AG09309 (cell line): ENCODE measurements around the gene TBCB.
"Not testable (repeated sequence)": the region's sequence is repeated elsewhere in the genome, so short reads cannot be mapped to it uniquely, and the experiment has no call there.

ENCODE experiments used
- DNase-seq: peaks from one replicate; pipeline ENCODE4 v3.0.0-alpha.2; 2010; ENCODE audit warnings: low read depth
- H3K4me3 ChIP-seq: 2 replicates; pipeline ENCODE4 v1.5.1; 2011; ENCODE audit warnings: mild to moderate bottlenecking, low read depth, low read length, moderate library complexity; ENCODE audit not compliant: control insufficient read depth
- TF ChIP-seq, protein P1 (sequence below): IDR thresholded peaks from 2 replicates; pipeline ENCODE4 v1.5.1; 2011; ENCODE audit warnings: mild to moderate bottlenecking, low read depth, low read length, inconsistent platforms; ENCODE audit not compliant: insufficient read depth, control insufficient read depth; ENCODE audit errors: missing control alignments

TBCB gene, protein sequence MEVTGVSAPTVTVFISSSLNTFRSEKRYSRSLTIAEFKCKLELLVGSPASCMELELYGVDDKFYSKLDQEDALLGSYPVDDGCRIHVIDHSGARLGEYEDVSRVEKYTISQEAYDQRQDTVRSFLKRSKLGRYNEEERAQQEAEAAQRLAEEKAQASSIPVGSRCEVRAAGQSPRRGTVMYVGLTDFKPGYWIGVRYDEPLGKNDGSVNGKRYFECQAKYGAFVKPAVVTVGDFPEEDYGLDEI

DNA sequence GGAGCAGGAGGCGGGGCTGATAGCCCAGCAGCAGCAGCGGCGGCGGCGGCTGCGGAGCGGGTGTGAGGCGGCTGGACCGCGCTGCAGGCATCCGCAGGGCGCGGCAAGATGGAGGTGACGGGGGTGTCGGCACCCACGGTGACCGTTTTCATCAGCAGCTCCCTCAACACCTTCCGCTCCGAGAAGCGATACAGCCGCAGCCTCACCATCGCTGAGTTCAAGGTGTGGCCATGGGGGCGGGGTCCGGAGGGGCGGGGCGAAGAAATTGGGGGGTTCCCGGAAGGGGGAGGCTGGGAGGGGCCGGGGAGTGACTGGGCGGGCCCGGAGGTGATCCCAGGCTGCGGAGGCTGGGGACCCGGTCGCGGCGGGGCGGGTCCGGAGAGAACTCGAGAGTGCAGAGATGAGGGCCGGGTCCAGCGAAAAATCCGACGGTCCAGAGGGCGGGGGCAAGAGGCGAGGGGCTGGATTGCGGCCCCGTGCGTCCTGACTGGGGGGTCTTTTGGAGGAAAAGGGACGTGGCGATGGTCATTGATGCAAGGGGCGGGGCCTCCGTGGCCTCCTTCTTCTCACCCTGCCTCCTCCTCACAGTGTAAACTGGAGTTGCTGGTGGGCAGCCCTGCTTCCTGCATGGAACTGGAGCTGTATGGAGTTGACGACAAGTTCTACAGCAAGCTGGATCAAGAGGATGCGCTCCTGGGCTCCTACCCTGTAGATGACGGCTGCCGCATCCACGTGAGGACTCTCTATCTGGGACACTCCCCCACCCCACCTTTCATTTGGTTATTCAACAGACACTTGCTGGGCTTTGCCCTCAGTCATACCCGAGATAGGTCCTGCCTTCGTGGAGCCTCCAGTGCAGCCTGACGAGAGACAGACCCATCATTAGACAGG is at the start of gene TBCB:
Gene TBCB (plus strand): TSS at position 16 of the 891 bp plus-strand sequence. CDS start 93 bp downstream, at position 109.
- TF ChIP-seq, protein P1, sequence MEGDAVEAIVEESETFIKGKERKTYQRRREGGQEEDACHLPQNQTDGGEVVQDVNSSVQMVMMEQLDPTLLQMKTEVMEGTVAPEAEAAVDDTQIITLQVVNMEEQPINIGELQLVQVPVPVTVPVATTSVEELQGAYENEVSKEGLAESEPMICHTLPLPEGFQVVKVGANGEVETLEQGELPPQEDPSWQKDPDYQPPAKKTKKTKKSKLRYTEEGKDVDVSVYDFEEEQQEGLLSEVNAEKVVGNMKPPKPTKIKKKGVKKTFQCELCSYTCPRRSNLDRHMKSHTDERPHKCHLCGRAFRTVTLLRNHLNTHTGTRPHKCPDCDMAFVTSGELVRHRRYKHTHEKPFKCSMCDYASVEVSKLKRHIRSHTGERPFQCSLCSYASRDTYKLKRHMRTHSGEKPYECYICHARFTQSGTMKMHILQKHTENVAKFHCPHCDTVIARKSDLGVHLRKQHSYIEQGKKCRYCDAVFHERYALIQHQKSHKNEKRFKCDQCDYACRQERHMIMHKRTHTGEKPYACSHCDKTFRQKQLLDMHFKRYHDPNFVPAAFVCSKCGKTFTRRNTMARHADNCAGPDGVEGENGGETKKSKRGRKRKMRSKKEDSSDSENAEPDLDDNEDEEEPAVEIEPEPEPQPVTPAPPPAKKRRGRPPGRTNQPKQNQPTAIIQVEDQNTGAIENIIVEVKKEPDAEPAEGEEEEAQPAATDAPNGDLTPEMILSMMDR: no peak
- no peak for DNase-seq
- peak within 1 kb of the TSS; percentile 84 for H3K4me3 ChIP-seq

DNA sequence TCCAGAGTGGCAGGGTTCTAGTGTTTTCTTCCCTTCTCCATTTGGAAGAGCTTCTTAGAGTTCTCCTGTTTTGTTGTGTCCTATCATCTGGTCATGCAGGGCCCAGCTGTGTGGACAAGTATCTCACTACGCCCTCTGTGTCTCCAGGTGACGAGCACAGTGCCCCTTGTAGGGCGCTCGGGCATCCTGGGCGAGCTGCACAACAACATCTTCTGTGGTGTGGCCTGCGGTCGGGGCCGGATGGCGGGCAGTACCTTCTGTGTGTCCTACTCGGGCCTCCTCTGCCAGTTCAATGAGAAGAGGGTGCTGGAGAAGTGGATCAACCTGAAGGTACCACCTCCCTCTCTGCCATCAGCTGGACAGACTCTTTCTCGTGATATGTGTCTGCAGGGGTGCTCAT is 47.6 kb upstream of the TBCB start:
- H3K4me3 ChIP-seq: no peak overlapping the region
- DNase-seq: no peak
- TF ChIP-seq, protein P1: no peak

DNA sequence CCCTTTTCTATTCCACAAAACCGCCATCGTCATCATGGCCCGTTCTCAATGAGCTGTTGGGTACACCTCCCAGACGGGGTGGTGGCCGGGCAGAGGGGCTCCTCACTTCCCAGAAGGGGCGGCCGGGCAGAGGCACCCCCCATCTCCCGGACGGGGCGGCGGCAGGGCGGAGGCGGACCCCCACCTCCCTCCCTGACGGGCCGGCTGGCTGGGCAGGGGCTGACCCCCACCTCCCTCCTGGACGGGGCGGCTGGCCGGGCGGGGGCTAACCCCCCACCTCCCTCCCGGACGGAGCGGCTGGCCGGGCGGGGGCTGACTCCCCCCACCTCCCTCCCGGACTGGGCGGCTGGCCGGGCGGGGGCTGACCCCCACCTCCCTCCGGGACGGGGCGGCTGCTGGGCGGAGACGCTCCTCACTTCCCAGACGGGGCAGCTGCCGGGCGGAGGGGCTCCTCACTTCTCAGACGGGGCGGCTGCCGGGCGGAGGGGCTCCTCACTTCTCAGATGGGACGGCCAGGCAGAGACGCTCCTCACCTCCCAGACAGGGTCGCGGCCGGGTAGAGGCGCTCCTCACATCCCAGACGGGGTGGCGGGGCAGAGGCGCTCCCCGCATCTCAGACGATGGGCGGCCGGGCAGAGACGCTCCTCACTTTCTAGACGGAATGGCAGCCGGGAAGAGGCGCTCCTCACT is 46.3 kb upstream of the TBCB start:
- not testable (repeated sequence) for DNase-seq, H3K4me3 ChIP-seq

DNA sequence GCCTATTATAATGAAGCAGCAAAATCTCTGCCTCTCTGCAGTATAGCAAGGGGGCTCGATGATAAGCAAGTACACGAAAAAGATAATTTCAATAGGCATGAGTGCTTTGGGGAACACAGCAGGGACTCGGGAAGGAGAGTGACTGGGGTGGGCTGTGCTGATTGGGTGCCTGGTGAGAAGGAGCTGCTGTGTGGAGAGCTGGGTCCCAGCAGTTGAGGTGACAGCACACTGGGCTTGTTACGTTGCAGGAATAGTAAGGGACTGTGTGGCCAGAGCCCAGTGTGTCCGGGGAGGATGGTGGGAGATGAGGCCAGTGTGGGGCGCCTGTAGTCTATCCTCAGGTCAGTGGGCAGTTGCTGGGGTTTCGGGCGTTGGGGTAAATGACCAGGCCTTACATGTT is 43.2 kb upstream of the TBCB start:
- DNase-seq: no peak
- TF ChIP-seq, protein P1: no peak
- no peak overlapping the region for H3K4me3 ChIP-seq

DNA sequence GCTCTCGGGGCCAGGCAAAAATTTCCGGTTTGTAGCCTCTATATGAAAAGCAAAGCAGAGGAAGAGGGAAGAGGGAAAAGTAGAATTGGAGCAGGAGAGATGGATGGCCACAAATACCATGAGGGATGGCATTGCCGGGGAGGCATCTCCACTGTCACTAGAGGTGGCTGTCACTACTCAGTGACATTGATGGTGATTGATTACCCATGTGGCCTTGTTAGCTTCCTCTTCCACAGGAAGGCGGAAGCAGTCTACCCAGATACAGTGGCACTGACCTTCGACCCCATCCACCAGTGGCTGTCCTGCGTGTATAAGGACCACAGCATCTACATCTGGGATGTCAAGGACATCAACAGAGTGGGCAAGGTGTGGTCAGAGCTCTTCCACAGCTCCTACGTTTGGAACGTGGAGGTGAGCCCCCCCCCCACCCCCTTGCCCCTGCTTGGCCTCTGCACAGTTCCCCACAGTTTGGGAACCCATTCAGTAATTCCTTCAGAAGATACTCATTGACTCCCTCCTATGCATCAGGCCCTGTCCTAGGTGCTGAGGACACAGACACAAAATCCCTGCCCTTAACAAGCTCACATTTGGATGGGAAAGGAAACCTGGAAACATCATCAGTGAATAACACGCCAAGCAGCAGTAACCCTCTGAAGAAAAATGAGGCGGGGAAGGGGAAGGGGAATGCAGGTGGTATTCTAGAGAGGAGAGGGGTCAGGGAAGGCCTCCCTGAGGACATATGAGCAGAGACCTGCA is 42.0 kb upstream of the TBCB start:
- no peak overlapping the region for H3K4me3 ChIP-seq
- no peak for DNase-seq
- TF ChIP-seq, protein P1: no peak

DNA sequence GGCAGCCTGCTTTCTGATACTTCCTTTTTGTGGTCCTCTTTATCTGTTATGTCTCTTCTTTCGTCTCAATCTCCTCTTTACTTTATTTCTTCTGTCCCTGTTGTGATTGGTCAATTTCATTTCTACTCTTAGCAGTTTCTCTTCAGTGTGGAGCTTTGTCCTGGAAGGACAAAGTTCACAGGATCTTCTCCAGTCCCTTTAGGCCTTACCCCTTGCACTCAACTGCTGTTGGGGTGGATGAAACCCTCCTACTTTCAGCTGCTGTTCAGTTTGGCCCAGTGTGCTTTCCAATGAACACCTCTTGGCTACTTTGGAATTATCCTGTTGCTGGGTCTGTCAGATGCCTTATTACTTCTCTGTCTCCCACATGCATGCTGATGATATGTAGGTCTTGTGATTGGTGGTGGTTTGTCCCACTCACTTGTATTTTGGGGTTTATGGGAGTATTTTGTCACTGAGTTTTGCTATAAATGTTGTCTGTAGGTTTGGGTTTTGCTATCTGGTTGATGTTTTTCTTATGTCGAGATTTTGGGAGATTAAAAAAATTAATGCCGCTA is 35.8 kb upstream of the TBCB start:
- no peak overlapping the region for H3K4me3 ChIP-seq
- TF ChIP-seq, protein P1: no peak
- no peak for DNase-seq
